GM12801 (cell line): Measurements from ENCODE around the gene NANOGP8.

Experiments used
- TF ChIP-seq, protein P1 (sequence below): IDR thresholded peaks from one replicate; pipeline ENCODE4 v1.5.1; 2011; ENCODE audit warnings: control low read depth; ENCODE audit not compliant: insufficient read length; ENCODE audit errors: extremely low read depth

Gene NANOGP8

DNA sequence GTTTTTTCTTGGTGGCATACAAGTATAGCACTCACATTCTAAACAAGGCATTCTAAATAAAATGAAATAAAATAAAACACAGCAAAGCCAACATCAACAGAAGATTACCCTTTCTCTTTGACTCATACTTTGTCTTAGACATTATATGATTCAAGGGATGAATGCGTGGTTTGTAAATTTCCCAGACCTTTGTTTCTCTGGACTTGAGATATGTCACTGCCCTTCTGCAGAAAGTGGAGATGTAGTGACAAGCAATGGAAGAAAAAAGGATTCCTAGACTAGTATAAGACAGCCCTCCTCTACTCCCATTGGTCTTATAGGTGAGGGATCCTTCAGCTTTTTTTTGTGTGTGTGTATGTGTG is 22.4 kb downstream of the NANOGP8 start:
- TF ChIP-seq, protein P1, sequence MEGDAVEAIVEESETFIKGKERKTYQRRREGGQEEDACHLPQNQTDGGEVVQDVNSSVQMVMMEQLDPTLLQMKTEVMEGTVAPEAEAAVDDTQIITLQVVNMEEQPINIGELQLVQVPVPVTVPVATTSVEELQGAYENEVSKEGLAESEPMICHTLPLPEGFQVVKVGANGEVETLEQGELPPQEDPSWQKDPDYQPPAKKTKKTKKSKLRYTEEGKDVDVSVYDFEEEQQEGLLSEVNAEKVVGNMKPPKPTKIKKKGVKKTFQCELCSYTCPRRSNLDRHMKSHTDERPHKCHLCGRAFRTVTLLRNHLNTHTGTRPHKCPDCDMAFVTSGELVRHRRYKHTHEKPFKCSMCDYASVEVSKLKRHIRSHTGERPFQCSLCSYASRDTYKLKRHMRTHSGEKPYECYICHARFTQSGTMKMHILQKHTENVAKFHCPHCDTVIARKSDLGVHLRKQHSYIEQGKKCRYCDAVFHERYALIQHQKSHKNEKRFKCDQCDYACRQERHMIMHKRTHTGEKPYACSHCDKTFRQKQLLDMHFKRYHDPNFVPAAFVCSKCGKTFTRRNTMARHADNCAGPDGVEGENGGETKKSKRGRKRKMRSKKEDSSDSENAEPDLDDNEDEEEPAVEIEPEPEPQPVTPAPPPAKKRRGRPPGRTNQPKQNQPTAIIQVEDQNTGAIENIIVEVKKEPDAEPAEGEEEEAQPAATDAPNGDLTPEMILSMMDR: no peak

- TF ChIP-seq, protein P1: no peak
These were observed 23.0 kb downstream of the NANOGP8 start for GRCh38 chr15:35061825-35062737.

GRCh38 chr15:35061161-35061824 is 23.8 kb downstream of the NANOGP8 start:
- TF ChIP-seq, protein P1: no peak

DNA sequence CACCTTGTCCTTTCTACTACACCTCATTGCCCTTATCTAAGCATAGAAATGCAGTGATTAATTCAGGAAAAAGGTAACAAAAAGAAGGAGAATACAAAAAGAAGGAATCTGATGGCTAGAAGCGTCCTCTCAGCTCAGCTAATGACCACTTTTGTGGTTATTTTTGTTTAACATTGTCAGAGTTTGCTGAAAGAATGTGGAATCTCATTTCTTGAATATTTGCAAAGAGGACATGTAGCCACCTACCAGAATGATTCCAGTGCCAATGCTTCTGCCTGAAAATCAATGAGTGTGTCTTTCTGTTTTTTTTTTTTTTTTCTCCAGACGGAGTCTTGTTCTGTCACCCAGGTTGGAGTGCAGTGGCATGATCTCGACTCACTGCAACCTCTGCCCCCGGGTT is 24.5 kb downstream of the NANOGP8 start:
- TF ChIP-seq, protein P1: no peak

GRCh38 chr15:35058534-35059054 is 26.5 kb downstream of the NANOGP8 start:
- TF ChIP-seq, protein P1: no peak

DNA sequence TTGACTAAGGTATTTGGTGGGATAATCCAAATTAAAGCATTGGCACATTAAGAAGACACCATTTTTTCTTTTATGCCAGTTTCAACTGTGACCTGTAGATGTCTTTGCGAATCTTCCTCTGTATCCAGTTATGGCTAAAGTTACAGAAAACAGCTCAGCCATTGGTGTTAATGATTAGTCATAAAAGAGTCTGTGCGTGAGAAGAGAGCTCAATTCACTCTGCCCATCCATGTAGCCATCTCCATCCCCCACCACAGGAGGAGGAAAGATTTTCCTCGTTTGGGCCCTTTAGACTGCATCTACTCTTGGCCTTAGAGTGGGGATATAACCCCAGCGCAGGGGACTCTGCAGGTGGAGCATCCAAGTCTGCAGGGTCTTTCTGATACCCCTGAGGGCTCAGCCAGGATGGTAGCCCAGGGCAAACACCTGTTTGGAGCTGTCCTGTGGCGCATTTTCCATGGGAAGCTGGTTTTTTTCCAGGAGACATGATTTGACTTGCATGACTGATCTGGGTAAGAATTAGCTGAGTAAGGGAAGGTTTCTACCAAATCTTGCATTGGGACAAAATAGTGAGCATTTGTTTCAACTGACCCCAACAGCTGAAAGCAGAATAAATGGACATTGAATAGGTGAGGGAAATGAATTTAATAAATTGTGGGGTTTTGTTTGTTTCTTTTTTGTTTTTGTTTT is 29.5 kb downstream of the NANOGP8 start:
- TF ChIP-seq, protein P1: no peak

GRCh38 chr15:35054380-35054779 is 30.7 kb downstream of the NANOGP8 start:
- TF ChIP-seq, protein P1: no peak
